ENCODE measurements around the gene MRPL39. TPM values are rescaled to one million over a fixed set of nuclear protein-coding genes. Genes with fewer than 3 reads are reported as not detected.

The MRPL39 gene
- polyA plus RNA-seq, 1 of the 3 experiments (the other 2 are of a cell fraction) = 26.9 TPM

GRCh38 chr21:25579226-25580013, 27.9 kb downstream of the MRPL39 start:
- ChIA-PET CTCF (no interaction called here), POLR2A (no interaction called here)
- no peaks in the 10 kb centered on the region for H4K20me1 ChIP-seq (ENCODE audit: insufficient read depth)
- H3K79me2 ChIP-seq (ENCODE audit: insufficient read depth) = 0 out of 2 replicates have a peak, but pooled peaks cover 5% of the 10 kb centered on the region
- H3K4me3 ChIP-seq (ENCODE audit: low read depth in 2 of 2, low read length in 1 of 2) = no peak overlapping the region
- WGBS (ENCODE audit: low lambda C conversion rate) = 71% methylated on average over 4 of the region's 4 CpGs
- peaks cover 9% of the 10 kb centered on the region for H3F3A ChIP-seq (replicated peaks; ENCODE audit: insufficient read depth)
- no peak overlapping the region for H3K4me2 ChIP-seq
- H3K4me1 ChIP-seq (ENCODE audit: control insufficient read depth in 1 of 2, insufficient read depth in 2 of 2, low read depth in 1 of 2, low read length in 1 of 2) = peaks cover 3 to 10% of the 10 kb centered on the region in 2 experiments; a peak in 2 of 4 replicates
- no peak for TF ChIP-seq NFIC (IDR thresholded peaks at IDR 0.05; ENCODE audit: borderline replicate concordance)
- TF ChIP-seq SMC3 (IDR thresholded peaks at IDR 0.05; ENCODE audit: low read depth, low read length) = no peak
- no peak for TF ChIP-seq MXI1 (IDR thresholded peaks at IDR 0.05; ENCODE audit: low read depth, low read length)
- TF ChIP-seq, protein P1, sequence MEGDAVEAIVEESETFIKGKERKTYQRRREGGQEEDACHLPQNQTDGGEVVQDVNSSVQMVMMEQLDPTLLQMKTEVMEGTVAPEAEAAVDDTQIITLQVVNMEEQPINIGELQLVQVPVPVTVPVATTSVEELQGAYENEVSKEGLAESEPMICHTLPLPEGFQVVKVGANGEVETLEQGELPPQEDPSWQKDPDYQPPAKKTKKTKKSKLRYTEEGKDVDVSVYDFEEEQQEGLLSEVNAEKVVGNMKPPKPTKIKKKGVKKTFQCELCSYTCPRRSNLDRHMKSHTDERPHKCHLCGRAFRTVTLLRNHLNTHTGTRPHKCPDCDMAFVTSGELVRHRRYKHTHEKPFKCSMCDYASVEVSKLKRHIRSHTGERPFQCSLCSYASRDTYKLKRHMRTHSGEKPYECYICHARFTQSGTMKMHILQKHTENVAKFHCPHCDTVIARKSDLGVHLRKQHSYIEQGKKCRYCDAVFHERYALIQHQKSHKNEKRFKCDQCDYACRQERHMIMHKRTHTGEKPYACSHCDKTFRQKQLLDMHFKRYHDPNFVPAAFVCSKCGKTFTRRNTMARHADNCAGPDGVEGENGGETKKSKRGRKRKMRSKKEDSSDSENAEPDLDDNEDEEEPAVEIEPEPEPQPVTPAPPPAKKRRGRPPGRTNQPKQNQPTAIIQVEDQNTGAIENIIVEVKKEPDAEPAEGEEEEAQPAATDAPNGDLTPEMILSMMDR (IDR thresholded peaks at IDR 0.05) = no peak
- no peak for TF ChIP-seq GATA2 (CRISPR knock-in tag; IDR thresholded peaks at IDR 0.05)
- no peak for TF ChIP-seq USF2 (IDR thresholded peaks at IDR 0.05; ENCODE audit: borderline replicate concordance, low read depth, low read length)
- no peak for TF ChIP-seq FOSL2 (IDR thresholded peaks at IDR 0.05; ENCODE audit: borderline replicate concordance, low read depth)
- TF ChIP-seq EP300 (IDR thresholded peaks at IDR 0.05; ENCODE audit: borderline replicate concordance in 1 of 2, low read depth in 1 of 2, low read length in 1 of 2) = no peak
- no peak for TF ChIP-seq FOXJ3 (CRISPR knock-in tag; IDR thresholded peaks at IDR 0.05)
- no peak for TF ChIP-seq REST (IDR thresholded peaks at IDR 0.05; ENCODE audit: low read depth, low read length)
- peaks cover 7 to 19% of the 10 kb centered on the region in 2 experiments for H3K36me3 ChIP-seq (replicated peaks in 1 of 2; ENCODE audit: control insufficient read depth in 1 of 2, insufficient read depth in 2 of 2, low read length in 1 of 2)
- H3K9me3 ChIP-seq = no peaks in the 10 kb centered on the region
- no peak overlapping the region for H3K9ac ChIP-seq
- H3K9me2 ChIP-seq = no peaks in the 10 kb centered on the region
- H3K27ac ChIP-seq (ENCODE audit: low read depth in 2 of 2, low read length in 1 of 2) = no peak overlapping the region
- no peak for DNase-seq
- H2AFZ ChIP-seq (ENCODE audit: low read depth) = no peak overlapping the region
- no peaks in the 10 kb centered on the region for H3K27me3 ChIP-seq (ENCODE audit: insufficient read depth)
